G401.6 (cell line): Measurements from ENCODE around the gene FOXP1.

Experiments used
- FAIRE-seq: peaks from 2 replicates; lab custom pipeline; 2012; peaks lifted over from hg19 to GRCh38; lab: Jason Lieb, UNC

FOXP1 gene

GRCh38 chr3:71168880-71169411 lies 414.6 kb downstream of the FOXP1 start:
- no peak for FAIRE-seq

GRCh38 chr3:71168121-71168721 lies 415.3 kb downstream of the FOXP1 start:
- no peak for FAIRE-seq

- no peak for FAIRE-seq
Measured at GRCh38 chr3:71166339-71167240, 416.9 kb downstream of the FOXP1 start.

GRCh38 chr3:71164881-71165280 lies 418.6 kb downstream of the FOXP1 start:
- no peak for FAIRE-seq

GRCh38 chr3:71163198-71163918 lies 420.2 kb downstream of the FOXP1 start:
- no peak for FAIRE-seq

GRCh38 chr3:71162221-71162620 lies 421.3 kb downstream of the FOXP1 start:
- FAIRE-seq = no peak

GRCh38 chr3:71160785-71161546 lies 422.6 kb downstream of the FOXP1 start:
- no peak for FAIRE-seq

- FAIRE-seq = no peak
Measured at GRCh38 chr3:71156062-71156665, 427.4 kb downstream of the FOXP1 start.

GRCh38 chr3:71154846-71155245 lies 428.7 kb downstream of the FOXP1 start:
- no peak for FAIRE-seq

- FAIRE-seq = no peak
Measured at GRCh38 chr3:71153713-71154112, 429.8 kb downstream of the FOXP1 start.

- FAIRE-seq = no peak
Measured at GRCh38 chr3:71152892-71153265, 430.6 kb downstream of the FOXP1 start.

- FAIRE-seq = no peak
Measured at GRCh38 chr3:71152039-71152891, 431.3 kb downstream of the FOXP1 start.

- no peak for FAIRE-seq
Measured at GRCh38 chr3:71149959-71150954, 433.3 kb downstream of the FOXP1 start.

- FAIRE-seq = no peak
Measured at GRCh38 chr3:71148455-71149060, 435.0 kb downstream of the FOXP1 start.

GRCh38 chr3:71146673-71147072 lies 436.9 kb downstream of the FOXP1 start:
- FAIRE-seq = no peak

- no peak for FAIRE-seq
Measured at GRCh38 chr3:71145954-71146353, 437.6 kb downstream of the FOXP1 start.

GRCh38 chr3:71144525-71145253 lies 438.8 kb downstream of the FOXP1 start:
- FAIRE-seq = no peak

- no peak for FAIRE-seq
Measured at GRCh38 chr3:71143493-71143892, 440.0 kb downstream of the FOXP1 start.
